ENCODE results near the gene MAP4K2.

- TF ChIP-seq CTCF (IDR thresholded peaks at IDR 0.05) (no peak), POLR2A (IDR thresholded peaks at IDR 0.05) (no peak)
Measured at GRCh38 chr11:64833509-64833908, 30.5 kb upstream of the MAP4K2 start.
